Measurements from ENCODE around the gene PLN. TPM values are rescaled to one million over a fixed set of nuclear protein-coding genes. Genes with fewer than 3 reads are reported as not detected.
A peak's percentile ranks its signal among the peaks of the same experiment; 100 is the strongest.

Gene PLN
- total RNA-seq, 1 donor = 5.2 TPM

DNA sequence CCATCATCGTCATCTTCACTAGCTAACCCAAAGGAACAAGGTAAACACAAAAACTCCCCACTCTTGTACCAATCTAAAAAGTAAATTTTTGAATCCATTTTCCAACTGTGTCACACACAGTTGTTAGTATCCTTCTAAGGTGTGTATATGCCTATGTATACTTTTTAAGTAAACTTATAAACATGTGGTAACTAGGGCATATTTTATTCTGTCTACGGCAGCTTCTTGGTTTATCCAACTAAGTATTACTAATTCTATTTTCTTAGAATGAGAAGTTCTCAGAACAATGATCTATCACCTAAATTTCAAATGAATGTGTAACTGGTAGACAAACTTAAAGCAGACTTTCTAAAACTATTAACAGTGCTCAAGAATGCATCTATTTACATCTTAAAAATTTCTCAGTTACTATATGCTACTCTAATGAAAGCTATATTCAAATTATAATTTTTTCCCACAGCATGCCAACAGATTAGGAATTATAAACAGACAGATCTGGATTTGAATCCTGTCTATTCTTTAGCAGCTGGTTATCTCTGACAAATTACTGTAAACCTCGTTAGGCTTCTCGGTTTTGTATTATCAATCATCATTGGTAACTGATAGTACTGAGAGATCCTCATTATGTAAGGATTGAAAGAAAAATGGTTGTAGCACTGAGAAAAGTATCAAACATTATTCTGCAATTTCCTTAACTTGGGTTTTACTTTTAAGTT, 1.8 kb upstream of the PLN start:
- no peak overlapping the region for H3K4me3 ChIP-seq (ENCODE audit: low read depth, low read length)
- DNase-seq (ENCODE audit: low read depth) = no peak
- TF ChIP-seq, protein P1, sequence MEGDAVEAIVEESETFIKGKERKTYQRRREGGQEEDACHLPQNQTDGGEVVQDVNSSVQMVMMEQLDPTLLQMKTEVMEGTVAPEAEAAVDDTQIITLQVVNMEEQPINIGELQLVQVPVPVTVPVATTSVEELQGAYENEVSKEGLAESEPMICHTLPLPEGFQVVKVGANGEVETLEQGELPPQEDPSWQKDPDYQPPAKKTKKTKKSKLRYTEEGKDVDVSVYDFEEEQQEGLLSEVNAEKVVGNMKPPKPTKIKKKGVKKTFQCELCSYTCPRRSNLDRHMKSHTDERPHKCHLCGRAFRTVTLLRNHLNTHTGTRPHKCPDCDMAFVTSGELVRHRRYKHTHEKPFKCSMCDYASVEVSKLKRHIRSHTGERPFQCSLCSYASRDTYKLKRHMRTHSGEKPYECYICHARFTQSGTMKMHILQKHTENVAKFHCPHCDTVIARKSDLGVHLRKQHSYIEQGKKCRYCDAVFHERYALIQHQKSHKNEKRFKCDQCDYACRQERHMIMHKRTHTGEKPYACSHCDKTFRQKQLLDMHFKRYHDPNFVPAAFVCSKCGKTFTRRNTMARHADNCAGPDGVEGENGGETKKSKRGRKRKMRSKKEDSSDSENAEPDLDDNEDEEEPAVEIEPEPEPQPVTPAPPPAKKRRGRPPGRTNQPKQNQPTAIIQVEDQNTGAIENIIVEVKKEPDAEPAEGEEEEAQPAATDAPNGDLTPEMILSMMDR (IDR thresholded peaks at IDR 0.05; ENCODE audit: insufficient read depth, low read depth, low read length) = no peak

DNA sequence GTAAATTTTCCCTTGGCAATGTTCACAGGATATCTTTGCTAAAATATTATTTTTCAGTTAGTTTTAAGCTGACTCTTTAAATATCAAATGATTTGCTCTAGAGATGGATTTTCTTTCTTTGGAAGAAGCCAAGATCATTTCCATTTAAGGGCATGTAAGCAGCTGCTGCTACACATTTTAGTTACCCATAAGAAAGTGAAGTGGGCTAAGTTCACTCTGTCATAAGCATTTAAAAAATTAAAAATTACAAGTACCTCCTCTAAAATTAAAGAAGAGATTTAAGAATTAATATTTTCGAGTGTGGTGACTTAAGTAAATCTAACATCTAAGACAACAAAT, 1.2 kb upstream of the PLN start:
- TF ChIP-seq, protein P1 (IDR thresholded peaks at IDR 0.05; ENCODE audit: insufficient read depth, low read depth, low read length) = no peak
- no peak overlapping the region for H3K4me3 ChIP-seq (ENCODE audit: low read depth, low read length)
- DNase-seq (ENCODE audit: low read depth) = no peak

DNA sequence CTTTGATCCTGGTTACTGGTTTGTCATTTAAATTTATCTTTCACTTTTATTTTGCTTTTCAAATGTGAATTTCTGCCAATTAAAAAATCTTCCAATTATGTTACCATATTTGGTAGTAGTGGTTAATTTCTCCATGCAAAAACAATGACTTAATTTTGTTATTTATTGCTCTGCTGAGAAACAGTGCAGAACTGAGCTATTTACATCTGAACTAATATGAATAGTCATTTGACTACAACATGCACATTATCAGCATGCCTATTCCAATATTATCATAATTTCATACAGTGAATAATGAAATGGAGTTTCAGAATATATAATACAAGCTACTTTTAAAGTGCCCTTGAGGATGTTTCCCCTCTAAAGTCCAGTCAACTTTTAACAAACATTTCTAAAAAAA, 517 bp downstream of the PLN start:
- TF ChIP-seq, protein P1 (IDR thresholded peaks at IDR 0.05; ENCODE audit: insufficient read depth, low read depth, low read length) = no peak
- no peak overlapping the region for H3K4me3 ChIP-seq (ENCODE audit: low read depth, low read length)
- no peak for DNase-seq (ENCODE audit: low read depth)

DNA sequence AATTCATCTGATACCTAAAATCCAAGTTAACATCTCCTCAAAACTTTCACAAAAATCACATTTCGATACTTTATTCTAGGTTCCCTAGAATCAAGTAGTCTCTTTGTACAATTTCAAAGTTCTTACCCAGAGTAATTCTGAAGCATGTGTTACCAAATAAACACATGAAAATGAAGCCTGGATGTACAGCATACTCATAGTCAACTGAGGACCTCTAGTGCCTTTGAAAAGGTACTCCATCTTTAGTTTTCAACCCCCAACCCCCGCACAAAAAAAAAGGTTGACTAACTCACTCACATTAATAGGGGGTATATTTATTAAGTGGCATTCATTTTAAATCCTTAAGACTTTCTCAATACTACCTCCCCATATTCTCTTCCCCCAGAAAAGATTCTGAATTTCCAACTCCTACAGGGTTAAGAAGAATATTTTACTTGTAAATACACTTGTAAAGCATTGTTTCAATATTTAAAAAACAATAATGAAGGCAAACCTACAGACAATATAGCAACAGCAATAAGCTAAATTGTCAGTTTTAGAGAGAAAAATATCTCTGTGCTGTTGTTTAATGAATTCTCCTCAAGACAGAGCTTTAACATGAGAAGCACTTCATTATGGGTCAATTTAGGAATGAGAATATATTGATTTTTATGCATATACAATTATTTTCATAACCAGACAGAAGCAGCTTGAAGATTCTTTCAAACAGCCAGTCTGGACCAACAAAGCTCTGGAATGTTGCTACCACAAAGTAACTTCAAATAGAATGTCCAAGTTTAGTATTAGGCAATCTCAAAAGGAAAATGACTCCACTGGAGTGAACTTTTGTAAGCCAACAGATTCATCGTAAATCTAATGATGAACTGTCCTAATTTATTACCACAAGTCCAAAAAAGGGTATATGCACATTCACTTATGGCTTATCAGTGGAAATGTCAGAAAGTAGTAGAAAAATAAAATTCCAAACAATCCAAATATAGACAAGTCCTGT, 3.3 kb downstream of the PLN start:
- DNase-seq (ENCODE audit: low read depth) = peak; percentile 72
- no peak overlapping the region for H3K4me3 ChIP-seq (ENCODE audit: low read depth, low read length)
- TF ChIP-seq, protein P1 (IDR thresholded peaks at IDR 0.05; ENCODE audit: insufficient read depth, low read depth, low read length) = peak; percentile 69

DNA sequence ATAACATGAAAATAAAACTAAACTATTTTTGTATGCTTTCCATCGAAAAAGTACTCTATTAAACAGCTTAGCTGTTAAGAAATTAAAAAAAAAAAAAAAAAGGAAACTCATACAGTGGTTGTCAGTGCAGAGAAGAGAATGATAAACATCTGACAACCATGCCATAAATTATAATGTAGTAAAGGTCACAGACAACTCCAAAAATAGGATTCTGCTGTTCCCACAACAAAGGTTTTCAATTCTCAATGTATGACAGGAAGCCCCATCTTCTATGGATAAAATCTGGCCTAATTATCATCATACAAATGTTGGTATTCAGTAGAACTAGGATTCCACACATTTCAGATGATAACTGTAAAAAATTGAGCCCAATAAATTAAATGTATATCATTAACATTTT, 5.0 kb downstream of the PLN start:
- DNase-seq (ENCODE audit: low read depth) = no peak
- TF ChIP-seq, protein P1 (IDR thresholded peaks at IDR 0.05; ENCODE audit: insufficient read depth, low read depth, low read length) = no peak

DNA sequence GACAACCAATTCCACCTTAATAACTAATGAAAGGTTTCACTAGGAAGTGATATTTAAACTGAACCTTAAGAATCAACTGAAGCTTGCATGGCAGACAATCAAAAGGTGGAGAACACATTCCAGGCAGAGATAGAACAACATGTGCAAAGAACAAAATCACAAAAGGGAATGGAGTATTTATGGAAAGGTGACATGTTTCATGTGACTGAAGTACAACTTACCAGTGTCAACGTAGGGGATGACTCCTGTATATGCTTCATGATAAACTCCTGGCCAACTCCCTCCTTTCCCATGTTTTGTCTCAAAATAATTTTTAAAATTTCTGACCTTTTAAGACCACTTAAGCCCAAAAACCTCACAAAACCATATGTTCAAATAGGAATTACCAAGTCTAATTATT, 6.6 kb downstream of the PLN start:
- no peak for DNase-seq (ENCODE audit: low read depth)
- no peak overlapping the region for H3K4me3 ChIP-seq (ENCODE audit: low read depth, low read length)
- TF ChIP-seq, protein P1 (IDR thresholded peaks at IDR 0.05; ENCODE audit: insufficient read depth, low read depth, low read length) = no peak

More for the DNA sequence above, 5.0 kb downstream of the PLN start:
- no peak overlapping the region for H3K4me3 ChIP-seq (ENCODE audit: low read depth, low read length)

Measured in fibroblast of villous mesenchyme (primary cell).